Osteoblast (primary cell): ENCODE measurements around the gene NEK8. TPM values are rescaled to one million over a fixed set of nuclear protein-coding genes. Genes with fewer than 3 reads are reported as not detected.
A peak's percentile ranks its signal among the peaks of the same experiment; 100 is the strongest.

Source experiments
- DNase-seq: peaks from one replicate; pipeline ENCODE4 v3.0.0; 2011; ENCODE audit warnings: low spot score, mixed read lengths; ENCODE audit not compliant: insufficient read length; ENCODE audit errors: missing footprints
- H2AFZ ChIP-seq: 2 replicates; pipeline ENCODE4 v1.6.0; 2011; ENCODE audit warnings: mild to moderate bottlenecking, low read length
- H3K27ac ChIP-seq: 2 replicates; pipeline ENCODE4 v1.5.1; 2011; ENCODE audit warnings: mild to moderate bottlenecking, low read depth, low read length, moderate library complexity
- H3K27me3 ChIP-seq: 2 replicates; pipeline ENCODE4 v1.6.0; 2012; ENCODE audit warnings: mild to moderate bottlenecking, control low read depth, inconsistent platforms, low read length, moderate library complexity; ENCODE audit not compliant: insufficient read depth
- H3K36me3 ChIP-seq: 2 replicates; pipeline ENCODE4 v1.5.1; 2011; ENCODE audit warnings: mild to moderate bottlenecking, low read length, control low read depth, moderate library complexity; ENCODE audit not compliant: insufficient read depth
- H3K4me1 ChIP-seq: 2 replicates; pipeline ENCODE4 v1.5.1; 2011; ENCODE audit warnings: mild to moderate bottlenecking, low read length, control low read depth, moderate library complexity; ENCODE audit not compliant: insufficient read depth
- H3K4me2 ChIP-seq: 2 replicates; pipeline ENCODE4 v1.6.0; 2011; ENCODE audit warnings: mild to moderate bottlenecking, low read length; ENCODE audit not compliant: insufficient read depth
- H3K4me3 ChIP-seq: fragments of 200-600 bp; sonication (generic); 3 replicates; pipeline ENCODE4 v1.5.1; 2012; ENCODE audit warnings: mild to moderate bottlenecking, low read length, inconsistent platforms; ENCODE audit not compliant: insufficient read depth
- H3K79me2 ChIP-seq: 2 replicates; pipeline ENCODE4 v1.6.0; 2012; ENCODE audit warnings: mild to moderate bottlenecking, low read length, control low read depth, inconsistent platforms; ENCODE audit not compliant: insufficient read depth
- H3K9me3 ChIP-seq: 2 replicates; pipeline ENCODE4 v1.5.1; 2011; ENCODE audit warnings: low read depth, low read length, control low read depth
- H4K20me1 ChIP-seq: 2 replicates; pipeline ENCODE4 v1.6.0; 2012; ENCODE audit warnings: mild to moderate bottlenecking, low read length, control low read depth; ENCODE audit not compliant: insufficient read depth
- CTCF ChIP-seq: IDR thresholded peaks from 2 replicates; pipeline ENCODE4 v1.5.1; 2011; ENCODE audit warnings: mild to moderate bottlenecking, low read depth, low read length, moderate library complexity; ENCODE audit errors: extremely low read depth
- total RNA-seq: library from RNA; depleted of rRNA; stranded (reverse); fragments of >200 nt; gene quantifications from 2 replicates; pipeline ENCODE4 v1.2.3, GENCODE V29; 2012

Gene NEK8
- total RNA-seq, 1 donor = 7.2 TPM

GRCh38 chr17:28705728-28706334 is 22.8 kb upstream of the NEK8 start:
- Histone ChIP-seq H3K4me3 (no peak overlapping the region), H2AFZ (no peak overlapping the region), H3K9me3 (no peaks in the 10 kb centered on the region), H3K4me1 (peaks cover 8% of the 10 kb centered on the region), H3K4me2 (no peak overlapping the region), H3K27me3 (no peaks in the 10 kb centered on the region), H3K36me3 (peaks cover 28% of the 10 kb centered on the region), H3K27ac (no peak overlapping the region), H4K20me1 (no peaks in the 10 kb centered on the region), H3K79me2 (peaks cover 3% of the 10 kb centered on the region)
- TF ChIP-seq CTCF = no peak
- peak; percentile 72 for DNase-seq

DNA sequence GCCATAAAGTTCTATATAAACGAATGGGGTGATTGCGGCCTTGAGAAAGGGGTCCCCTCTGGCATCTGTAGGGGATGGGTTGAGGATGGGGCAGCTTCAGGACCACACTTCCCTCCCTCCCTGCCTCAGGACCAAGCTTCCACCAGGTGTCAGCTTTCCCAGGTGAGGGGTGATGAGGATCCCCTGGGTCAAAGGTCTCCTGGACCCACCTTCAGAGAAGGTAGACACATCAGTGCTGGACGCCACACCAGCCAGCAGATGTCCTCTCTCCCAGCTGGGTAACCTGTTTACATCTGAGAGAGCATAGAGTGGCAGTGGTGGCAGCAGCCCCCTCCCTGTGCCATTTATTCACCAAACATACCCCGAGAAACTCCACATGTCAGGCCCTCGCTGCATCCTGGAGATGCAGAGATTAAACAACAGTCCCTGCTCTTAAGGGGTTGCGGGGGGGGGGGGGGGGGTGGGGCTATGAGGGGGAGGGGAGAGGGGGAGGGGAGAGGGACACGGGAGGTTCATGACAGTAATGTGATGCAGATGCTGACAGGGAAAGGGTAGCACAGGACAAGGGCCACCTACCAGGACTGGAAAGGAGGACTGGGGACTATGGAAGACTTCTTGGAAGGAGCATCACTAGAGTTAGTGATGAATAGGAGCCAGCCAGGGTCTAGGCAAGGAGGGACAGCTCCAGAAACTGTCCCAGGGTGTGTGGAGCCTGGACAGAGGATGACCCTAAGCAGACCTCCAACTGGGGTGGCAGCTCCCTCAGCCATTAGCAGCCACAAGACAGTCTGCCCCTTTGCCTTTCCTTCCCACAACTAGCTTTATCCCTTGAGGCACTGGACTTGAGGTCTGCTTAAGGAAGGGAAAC is 21.9 kb upstream of the NEK8 start:
- H2AFZ ChIP-seq = no peak overlapping the region
- TF ChIP-seq CTCF = no peak

DNA sequence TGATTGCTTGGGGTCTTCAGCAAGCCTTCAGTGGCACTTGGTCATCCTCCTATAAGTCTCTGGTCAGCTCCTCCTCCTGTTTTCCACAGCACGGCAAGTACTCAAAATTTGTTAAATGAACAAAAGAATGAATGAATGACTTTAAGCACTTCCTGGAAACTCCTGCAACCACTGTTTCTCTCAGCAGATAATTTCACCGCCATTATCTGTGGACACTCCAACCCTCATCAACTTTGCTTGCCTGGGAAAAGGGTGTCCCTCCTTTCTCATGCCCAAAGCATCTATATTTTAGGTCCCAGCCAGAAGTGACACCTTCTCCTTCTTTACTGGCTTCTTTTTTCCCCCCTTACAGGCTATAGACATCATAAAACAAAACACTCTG is 21.3 kb upstream of the NEK8 start:
- H3K4me3 ChIP-seq = no peak overlapping the region
- no peak overlapping the region for H3K27ac ChIP-seq
- H3K9me3 ChIP-seq = no peaks in the 10 kb centered on the region
- peak; percentile 8 for DNase-seq
- peaks cover 16% of the 10 kb centered on the region for H3K4me1 ChIP-seq
- H2AFZ ChIP-seq = no peak overlapping the region
- peaks cover 15% of the 10 kb centered on the region for H3K36me3 ChIP-seq
- H3K79me2 ChIP-seq = peaks cover 3% of the 10 kb centered on the region
- TF ChIP-seq CTCF = no peak
- peaks cover under 1% of the 10 kb centered on the region for H4K20me1 ChIP-seq
- H3K27me3 ChIP-seq = no peaks in the 10 kb centered on the region
- no peak overlapping the region for H3K4me2 ChIP-seq

More for the DNA sequence above, 21.9 kb upstream of the NEK8 start:
- H3K4me1 ChIP-seq = peaks cover 11% of the 10 kb centered on the region
- DNase-seq = peak; percentile 64
- H3K27me3 ChIP-seq = no peaks in the 10 kb centered on the region
- no peaks in the 10 kb centered on the region for H3K9me3 ChIP-seq
- peaks cover 19% of the 10 kb centered on the region for H3K36me3 ChIP-seq
- peaks cover 3% of the 10 kb centered on the region for H3K79me2 ChIP-seq
- no peak overlapping the region for H3K4me3 ChIP-seq
- H3K27ac ChIP-seq = no peak overlapping the region
- no peaks in the 10 kb centered on the region for H4K20me1 ChIP-seq
- H3K4me2 ChIP-seq = no peak overlapping the region
